Measurements from ENCODE around the gene PLN.

Gene PLN

GRCh38 chr6:118598324-118598723, 50.2 kb downstream of the PLN start:
- H3K4me3 ChIP-seq (ENCODE audit: low read length), result no peak overlapping the region
- DNase-seq (ENCODE audit: low read depth), result no peak
- no peak for TF ChIP-seq CTCF (conservative IDR thresholded peaks at IDR 0.05; ENCODE audit: low read length)

GRCh38 chr6:118602300-118602699, 54.2 kb downstream of the PLN start:
- TF ChIP-seq CTCF (conservative IDR thresholded peaks at IDR 0.05; ENCODE audit: low read length), result no peak
- DNase-seq (ENCODE audit: low read depth), result no peak

DNA sequence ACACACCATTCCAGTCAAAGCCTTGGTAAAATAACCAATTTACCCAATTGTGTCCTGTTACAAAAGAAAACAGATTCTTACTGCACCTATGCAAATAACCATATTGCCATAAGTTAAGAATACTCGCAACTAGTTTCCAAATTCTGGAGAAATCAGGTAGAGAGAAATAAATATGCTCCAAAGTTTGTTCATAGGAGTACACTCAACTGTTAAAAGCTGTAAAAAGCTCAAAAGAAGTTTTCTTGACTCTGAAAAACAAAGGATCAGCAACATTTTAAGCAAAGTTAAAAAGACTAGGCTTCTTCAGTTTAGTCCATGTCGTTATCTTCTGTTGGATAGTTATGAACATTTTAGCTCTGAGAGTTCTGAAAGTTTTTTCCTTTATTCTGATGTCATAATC, 55.3 kb downstream of the PLN start:
- TF ChIP-seq CTCF (conservative IDR thresholded peaks at IDR 0.05; ENCODE audit: low read length), result no peak
- H3K4me3 ChIP-seq (ENCODE audit: low read length), result no peak overlapping the region
- DNase-seq (ENCODE audit: low read depth), result no peak

More at GRCh38 chr6:118602300-118602699, 54.2 kb downstream of the PLN start:
- no peak overlapping the region for H3K4me3 ChIP-seq (ENCODE audit: low read length)

GRCh38 chr6:118606268-118606667, 58.2 kb downstream of the PLN start:
- DNase-seq (ENCODE audit: low read depth), result no peak

DNA sequence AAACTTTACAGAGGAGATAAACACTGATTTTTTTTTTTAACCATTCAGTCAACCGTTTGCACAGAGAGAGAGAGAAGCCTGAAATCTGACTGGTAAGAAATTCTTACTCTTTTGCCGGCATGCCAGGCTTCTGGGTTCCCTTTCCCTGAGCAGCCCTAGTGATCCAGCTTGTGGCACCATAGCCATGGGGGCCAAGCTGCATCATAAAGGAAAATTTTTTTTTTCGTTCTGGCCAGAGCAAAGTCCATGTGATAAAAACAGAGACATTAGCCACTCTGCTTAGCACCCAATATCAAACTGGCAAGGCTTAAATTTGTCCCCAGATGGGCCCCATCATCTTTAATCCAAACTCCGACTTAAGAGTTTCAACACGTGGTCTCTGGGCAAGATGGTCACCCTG, 58.8 kb downstream of the PLN start:
- no peak for TF ChIP-seq CTCF (conservative IDR thresholded peaks at IDR 0.05; ENCODE audit: low read length)
- DNase-seq (ENCODE audit: low read depth), result no peak
- H3K4me3 ChIP-seq (ENCODE audit: low read length), result no peak overlapping the region

More at GRCh38 chr6:118606268-118606667, 58.2 kb downstream of the PLN start:
- H3K4me3 ChIP-seq (ENCODE audit: low read length), result no peak overlapping the region
- TF ChIP-seq CTCF (conservative IDR thresholded peaks at IDR 0.05; ENCODE audit: low read length), result no peak

Measured in AG10803 (cell line).